HEK293 (cell line): ENCODE results near the gene GCAT.

ENCODE experiments used
- CTCF ChIA-PET: fragments of 350-600 bp; formaldehyde crosslinking; extraction: SDS; loops from one replicate; lab custom pipeline; 2021; ENCODE audit warnings: antibody characterized with exemption; lab: Yijun Ruan, JAX
- POLR2A ChIA-PET: fragments of 300-600 bp; formaldehyde crosslinking; extraction: SDS; loops from one replicate; lab custom pipeline; 2020; ENCODE audit warnings: antibody characterized with exemption, inconsistent platforms; lab: Yijun Ruan, JAX
- H3K27ac ChIP-seq: fragments of 200-500 bp; sonication (Bioruptor generic); 2 replicates; pipeline ENCODE4 v1.5.1; 2014; ENCODE audit warnings: low read depth, low read length, control low read depth, inconsistent platforms; ENCODE audit errors: extremely low read depth
- H3K36me3 ChIP-seq, 2 experiments: fragments of 200-500 bp in 1 of 2; sonication (Bioruptor generic) in 1 of 2; 1 replicate in 1 of 2; 2 replicates in 1 of 2; pipeline ENCODE4 v1.5.1; 2014 to 2017; ENCODE audit warnings: inconsistent platforms in 2 of 2, low read length in 2 of 2; ENCODE audit not compliant: control insufficient read depth in 2 of 2, insufficient read depth in 1 of 2
- H3K4me1 ChIP-seq: fragments of 200-500 bp; sonication (Bioruptor generic); 2 replicates; pipeline ENCODE4 v1.5.1; 2014; ENCODE audit warnings: mild to moderate bottlenecking, low read length, inconsistent platforms; ENCODE audit not compliant: control insufficient read depth, insufficient read depth
- H3K4me3 ChIP-seq: 2 replicates; pipeline ENCODE4 v1.5.1; 2011; ENCODE audit warnings: low read depth, mild to moderate bottlenecking, control low read depth, low read length, moderate library complexity
- H3K9me3 ChIP-seq: fragments of 200-500 bp; sonication (Bioruptor generic); 2 replicates; pipeline ENCODE4 v1.5.1; 2014; ENCODE audit warnings: low read depth, low read length, inconsistent platforms; ENCODE audit not compliant: control insufficient read depth, insufficient read depth
- EGR2 ChIP-seq: fragments of 450-650 bp; formaldehyde crosslinking; IDR thresholded peaks from 2 replicates; pipeline ENCODE4 v1.5.1; 2016; ENCODE audit warnings: low read depth, missing biosample characterization, missing genetic modification characterization
- KLF10 ChIP-seq: fragments of 450-650 bp; IDR thresholded peaks from 2 replicates; pipeline ENCODE4 v1.5.1; 2018; ENCODE audit warnings: missing biosample characterization, mild to moderate bottlenecking, missing genetic modification characterization
- KLF8 ChIP-seq: fragments of 450-650 bp; formaldehyde crosslinking; IDR thresholded peaks from 2 replicates; pipeline ENCODE4 v1.5.1; 2016; ENCODE audit warnings: missing biosample characterization, missing genetic modification characterization
- PATZ1 ChIP-seq: fragments of 450-650 bp; formaldehyde crosslinking; IDR thresholded peaks from 2 replicates; pipeline ENCODE4 v1.5.1; 2016; ENCODE audit warnings: missing biosample characterization, missing genetic modification characterization
- REPIN1 ChIP-seq: fragments of 450-650 bp; formaldehyde crosslinking; IDR thresholded peaks from 2 replicates; pipeline ENCODE4 v1.5.1; 2017; ENCODE audit warnings: missing biosample characterization, missing genetic modification characterization, low read depth
- ZBTB1 ChIP-seq: fragments of 450-650 bp; formaldehyde crosslinking; IDR thresholded peaks from 2 replicates; pipeline ENCODE4 v1.5.1; 2016; ENCODE audit warnings: missing biosample characterization, missing genetic modification characterization
- ZBTB20 ChIP-seq: fragments of 450-650 bp; formaldehyde crosslinking; IDR thresholded peaks from 2 replicates; pipeline ENCODE4 v1.5.1; 2016; ENCODE audit warnings: missing biosample characterization, missing genetic modification characterization
- ZBTB21 ChIP-seq: fragments of 450-650 bp; formaldehyde crosslinking; IDR thresholded peaks from 2 replicates; pipeline ENCODE4 v1.5.1; 2017; ENCODE audit warnings: missing biosample characterization, missing genetic modification characterization
- ZNF114 ChIP-seq: fragments of 450-650 bp; formaldehyde crosslinking; IDR thresholded peaks from 2 replicates; pipeline ENCODE4 v1.5.0; 2017; ENCODE audit warnings: missing biosample characterization, missing genetic modification characterization
- ZNF19 ChIP-seq: fragments of 450-650 bp; formaldehyde crosslinking; IDR thresholded peaks from 2 replicates; pipeline ENCODE4; 2016; ENCODE audit warnings: missing biosample characterization, missing genetic modification characterization, low read depth
- ZNF23 ChIP-seq: fragments of 450-650 bp; formaldehyde crosslinking; IDR thresholded peaks from 2 replicates; pipeline ENCODE4 v1.5.1; 2016; ENCODE audit warnings: missing biosample characterization, missing genetic modification characterization, borderline replicate concordance
- ZNF473 ChIP-seq: fragments of 450-650 bp; formaldehyde crosslinking; IDR thresholded peaks from 2 replicates; pipeline ENCODE4 v1.5.1; 2017; ENCODE audit warnings: missing biosample characterization, missing genetic modification characterization
- ZNF555 ChIP-seq: fragments of 450-650 bp; formaldehyde crosslinking; conservative IDR thresholded peaks from 2 replicates; pipeline ENCODE4 v1.5.1; 2017; ENCODE audit warnings: missing biosample characterization, mild to moderate bottlenecking, missing genetic modification characterization, inconsistent platforms
- ZNF639 ChIP-seq: fragments of 450-650 bp; formaldehyde crosslinking; IDR thresholded peaks from 2 replicates; pipeline ENCODE4 v1.5.1; 2016; ENCODE audit warnings: missing biosample characterization, missing genetic modification characterization
- ZNF645 ChIP-seq: fragments of 450-650 bp; formaldehyde crosslinking; IDR thresholded peaks from 2 replicates; pipeline ENCODE4; 2016; ENCODE audit warnings: missing biosample characterization, missing genetic modification characterization
- TF ChIP-seq, protein P1 (sequence below): fragments of 450-650 bp; formaldehyde crosslinking; IDR thresholded peaks from 2 replicates; pipeline ENCODE4 v1.5.1; 2016; ENCODE audit warnings: missing biosample characterization, missing genetic modification characterization
- TF ChIP-seq, protein P2 (sequence below): fragments of 450-650 bp; formaldehyde crosslinking; IDR thresholded peaks from 2 replicates; pipeline ENCODE4 v1.5.1; 2016; ENCODE audit warnings: missing biosample characterization, missing genetic modification characterization
- TF ChIP-seq, protein P3 (sequence below): fragments of 450-650 bp; formaldehyde crosslinking; IDR thresholded peaks from 2 replicates; pipeline ENCODE4 v1.5.1; 2016; ENCODE audit warnings: missing biosample characterization, missing genetic modification characterization, low read depth
- TF ChIP-seq, protein P4 (sequence below): fragments of 450-650 bp; IDR thresholded peaks from 2 replicates; pipeline ENCODE4 v1.5.1; 2018; ENCODE audit warnings: missing biosample characterization, missing genetic modification characterization

The GCAT gene

GRCh38 chr22:37854946-37855345, 47.2 kb downstream of the GCAT start (continued):
- no peak for TF ChIP-seq ZNF555 (tag by site-specific recombination)
- no peak for TF ChIP-seq ZNF19
- no peak for TF ChIP-seq ZNF639 (tag by site-specific recombination)
- TF ChIP-seq KLF10: no peak
- TF ChIP-seq PATZ1 (tag by site-specific recombination): no peak
- TF ChIP-seq ZNF23 (tag by site-specific recombination): no peak

- peaks cover 89 to 94% of the 10 kb centered on the region in 2 experiments for H3K36me3 ChIP-seq
- POLR2A ChIA-PET: interaction anchor here (0.6 to 1.9 kb wide), 5 partner anchors 9 to 50 kb away, joined by 3 to 11 read pairs (median 4); partner anchors contain the start of gene ANKRD54
- no peak for TF ChIP-seq KLF8 (tag by site-specific recombination)
- no peak for TF ChIP-seq REPIN1 (tag by site-specific recombination)
- TF ChIP-seq, protein P1, sequence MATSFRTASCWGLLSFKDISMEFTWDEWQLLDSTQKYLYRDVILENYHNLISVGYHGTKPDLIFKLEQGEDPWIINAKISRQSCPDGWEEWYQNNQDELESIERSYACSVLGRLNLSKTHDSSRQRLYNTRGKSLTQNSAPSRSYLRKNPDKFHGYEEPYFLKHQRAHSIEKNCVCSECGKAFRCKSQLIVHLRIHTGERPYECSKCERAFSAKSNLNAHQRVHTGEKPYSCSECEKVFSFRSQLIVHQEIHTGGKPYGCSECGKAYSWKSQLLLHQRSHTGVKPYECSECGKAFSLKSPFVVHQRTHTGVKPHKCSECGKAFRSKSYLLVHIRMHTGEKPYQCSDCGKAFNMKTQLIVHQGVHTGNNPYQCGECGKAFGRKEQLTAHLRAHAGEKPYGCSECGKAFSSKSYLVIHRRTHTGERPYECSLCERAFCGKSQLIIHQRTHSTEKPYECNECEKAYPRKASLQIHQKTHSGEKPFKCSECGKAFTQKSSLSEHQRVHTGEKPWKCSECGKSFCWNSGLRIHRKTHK (tag by site-specific recombination): no peak
- TF ChIP-seq ZNF114: no peak
- no peak for TF ChIP-seq ZNF23 (tag by site-specific recombination)
- TF ChIP-seq EGR2 (tag by site-specific recombination): no peak
- TF ChIP-seq ZBTB1: no peak
- TF ChIP-seq, protein P2, sequence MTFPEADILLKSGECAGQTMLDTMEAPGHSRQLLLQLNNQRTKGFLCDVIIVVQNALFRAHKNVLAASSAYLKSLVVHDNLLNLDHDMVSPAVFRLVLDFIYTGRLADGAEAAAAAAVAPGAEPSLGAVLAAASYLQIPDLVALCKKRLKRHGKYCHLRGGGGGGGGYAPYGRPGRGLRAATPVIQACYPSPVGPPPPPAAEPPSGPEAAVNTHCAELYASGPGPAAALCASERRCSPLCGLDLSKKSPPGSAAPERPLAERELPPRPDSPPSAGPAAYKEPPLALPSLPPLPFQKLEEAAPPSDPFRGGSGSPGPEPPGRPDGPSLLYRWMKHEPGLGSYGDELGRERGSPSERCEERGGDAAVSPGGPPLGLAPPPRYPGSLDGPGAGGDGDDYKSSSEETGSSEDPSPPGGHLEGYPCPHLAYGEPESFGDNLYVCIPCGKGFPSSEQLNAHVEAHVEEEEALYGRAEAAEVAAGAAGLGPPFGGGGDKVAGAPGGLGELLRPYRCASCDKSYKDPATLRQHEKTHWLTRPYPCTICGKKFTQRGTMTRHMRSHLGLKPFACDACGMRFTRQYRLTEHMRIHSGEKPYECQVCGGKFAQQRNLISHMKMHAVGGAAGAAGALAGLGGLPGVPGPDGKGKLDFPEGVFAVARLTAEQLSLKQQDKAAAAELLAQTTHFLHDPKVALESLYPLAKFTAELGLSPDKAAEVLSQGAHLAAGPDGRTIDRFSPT (tag by site-specific recombination): no peak
- no peak for TF ChIP-seq ZBTB21 (tag by site-specific recombination)
- TF ChIP-seq, protein P3, sequence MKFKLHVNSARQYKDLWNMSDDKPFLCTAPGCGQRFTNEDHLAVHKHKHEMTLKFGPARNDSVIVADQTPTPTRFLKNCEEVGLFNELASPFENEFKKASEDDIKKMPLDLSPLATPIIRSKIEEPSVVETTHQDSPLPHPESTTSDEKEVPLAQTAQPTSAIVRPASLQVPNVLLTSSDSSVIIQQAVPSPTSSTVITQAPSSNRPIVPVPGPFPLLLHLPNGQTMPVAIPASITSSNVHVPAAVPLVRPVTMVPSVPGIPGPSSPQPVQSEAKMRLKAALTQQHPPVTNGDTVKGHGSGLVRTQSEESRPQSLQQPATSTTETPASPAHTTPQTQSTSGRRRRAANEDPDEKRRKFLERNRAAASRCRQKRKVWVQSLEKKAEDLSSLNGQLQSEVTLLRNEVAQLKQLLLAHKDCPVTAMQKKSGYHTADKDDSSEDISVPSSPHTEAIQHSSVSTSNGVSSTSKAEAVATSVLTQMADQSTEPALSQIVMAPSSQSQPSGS (tag by site-specific recombination): no peak
- TF ChIP-seq, protein P4, sequence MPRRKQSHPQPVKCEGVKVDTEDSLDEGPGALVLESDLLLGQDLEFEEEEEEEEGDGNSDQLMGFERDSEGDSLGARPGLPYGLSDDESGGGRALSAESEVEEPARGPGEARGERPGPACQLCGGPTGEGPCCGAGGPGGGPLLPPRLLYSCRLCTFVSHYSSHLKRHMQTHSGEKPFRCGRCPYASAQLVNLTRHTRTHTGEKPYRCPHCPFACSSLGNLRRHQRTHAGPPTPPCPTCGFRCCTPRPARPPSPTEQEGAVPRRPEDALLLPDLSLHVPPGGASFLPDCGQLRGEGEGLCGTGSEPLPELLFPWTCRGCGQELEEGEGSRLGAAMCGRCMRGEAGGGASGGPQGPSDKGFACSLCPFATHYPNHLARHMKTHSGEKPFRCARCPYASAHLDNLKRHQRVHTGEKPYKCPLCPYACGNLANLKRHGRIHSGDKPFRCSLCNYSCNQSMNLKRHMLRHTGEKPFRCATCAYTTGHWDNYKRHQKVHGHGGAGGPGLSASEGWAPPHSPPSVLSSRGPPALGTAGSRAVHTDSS (tag by site-specific recombination): no peak
- TF ChIP-seq ZBTB20 (tag by site-specific recombination): no peak
- no peak for TF ChIP-seq ZNF645
- TF ChIP-seq ZNF473 (tag by site-specific recombination): no peak
- H3K4me1 ChIP-seq: no peaks in the 10 kb centered on the region
- H3K9me3 ChIP-seq: no peaks in the 10 kb centered on the region
- H3K27ac ChIP-seq: no peak overlapping the region; the same call in 1 of the 2 replicates
- no peak overlapping the region for H3K4me3 ChIP-seq
- CTCF ChIA-PET: interaction anchor here (0.5 to 1.3 kb wide), 6 partner anchors 8 to 212 kb away, joined by 3 to 10 read pairs (median 4); no protein-coding TSS in a partner anchor
Observed at GRCh38 chr22:37855462-37855861, 47.7 kb downstream of the GCAT start.
